ACHN (cell line): ENCODE measurements around the gene DIRAS1.

Experiments used
- DNase-seq: peaks from one replicate; pipeline ENCODE4 v3.0.0-alpha.2; 2015
- in situ Hi-C: cut with HindIII; loops from 2 replicates; pipeline ENCODE4 v1.10.0; 2017; ENCODE audit warnings: low sequenced_read_pairs, low pct_ligation_motif_present, low pct_unique_long_range_greater_than_20kb

The DIRAS1 gene

DNA sequence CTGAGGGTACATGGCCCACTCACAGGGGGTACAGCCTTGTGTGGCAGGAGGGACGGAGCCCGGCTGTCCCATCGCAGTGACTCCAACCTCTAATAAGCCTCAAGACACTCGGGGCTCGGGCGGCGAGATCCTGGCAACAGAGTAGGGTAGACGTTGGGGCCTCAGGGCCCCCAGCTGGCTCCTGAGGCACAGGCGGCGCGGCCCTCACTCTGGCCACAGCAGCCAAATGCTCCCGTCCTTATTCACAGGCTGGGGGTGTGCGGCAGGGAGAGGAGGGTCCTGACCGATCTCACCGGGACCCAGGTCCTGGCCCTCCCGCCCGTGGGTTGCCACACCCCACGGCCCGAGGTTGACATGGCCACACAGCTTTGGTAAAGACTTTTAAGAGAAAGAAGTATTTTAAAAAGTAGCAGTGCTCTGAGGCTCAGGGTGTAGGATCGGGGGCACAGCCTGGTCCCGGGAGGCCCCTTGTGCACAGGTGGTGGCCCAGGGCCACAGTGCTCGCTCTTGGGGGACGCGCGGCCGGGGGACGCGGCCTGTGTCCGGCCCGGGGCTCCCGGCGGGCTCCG lies 11.1 kb upstream of the DIRAS1 start:
- in situ Hi-C loops, result no loop called here
- DNase-seq, result no peak

DNA sequence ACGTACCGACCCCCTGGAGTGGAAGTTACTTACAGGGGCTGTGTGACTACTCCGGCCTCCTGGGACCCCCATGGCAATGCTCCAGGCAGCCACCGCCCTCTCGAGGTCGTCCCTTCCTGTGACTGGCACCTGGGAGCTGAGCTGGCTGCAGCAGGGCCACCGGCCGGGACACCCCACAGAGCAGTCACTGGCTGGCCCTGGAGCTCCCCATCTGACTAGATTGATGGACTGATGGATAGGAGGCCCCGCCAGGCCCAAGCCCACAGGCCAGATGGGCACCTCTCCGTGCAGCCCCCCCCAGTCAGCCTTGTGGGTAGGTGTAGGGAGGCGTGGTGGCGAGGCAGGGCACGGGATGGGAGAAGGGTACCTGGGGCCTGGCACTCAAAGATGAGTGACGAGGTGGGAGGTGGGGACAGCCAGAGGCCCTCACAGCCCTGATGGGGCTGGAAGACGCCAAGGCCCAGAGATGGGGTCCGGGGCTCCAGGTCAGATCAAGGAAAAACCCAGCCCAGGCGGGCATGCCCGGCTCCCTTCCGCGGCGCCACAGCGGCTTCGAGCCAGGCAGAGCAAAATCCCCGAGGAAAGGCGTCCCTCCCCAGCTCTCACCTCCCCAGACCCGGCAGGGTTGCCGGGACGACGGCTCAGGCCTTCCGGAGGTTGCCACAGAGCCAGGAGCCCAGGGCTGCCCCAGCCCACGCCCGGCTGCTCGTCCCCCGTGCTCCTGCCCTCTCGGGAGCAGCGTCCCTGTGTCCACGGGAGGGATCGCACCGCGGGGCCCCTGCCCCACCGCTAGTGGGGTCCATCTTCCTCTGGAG lies 10.2 kb upstream of the DIRAS1 start:
- DNase-seq, result no peak
- in situ Hi-C loops, result no loop called here

DNA sequence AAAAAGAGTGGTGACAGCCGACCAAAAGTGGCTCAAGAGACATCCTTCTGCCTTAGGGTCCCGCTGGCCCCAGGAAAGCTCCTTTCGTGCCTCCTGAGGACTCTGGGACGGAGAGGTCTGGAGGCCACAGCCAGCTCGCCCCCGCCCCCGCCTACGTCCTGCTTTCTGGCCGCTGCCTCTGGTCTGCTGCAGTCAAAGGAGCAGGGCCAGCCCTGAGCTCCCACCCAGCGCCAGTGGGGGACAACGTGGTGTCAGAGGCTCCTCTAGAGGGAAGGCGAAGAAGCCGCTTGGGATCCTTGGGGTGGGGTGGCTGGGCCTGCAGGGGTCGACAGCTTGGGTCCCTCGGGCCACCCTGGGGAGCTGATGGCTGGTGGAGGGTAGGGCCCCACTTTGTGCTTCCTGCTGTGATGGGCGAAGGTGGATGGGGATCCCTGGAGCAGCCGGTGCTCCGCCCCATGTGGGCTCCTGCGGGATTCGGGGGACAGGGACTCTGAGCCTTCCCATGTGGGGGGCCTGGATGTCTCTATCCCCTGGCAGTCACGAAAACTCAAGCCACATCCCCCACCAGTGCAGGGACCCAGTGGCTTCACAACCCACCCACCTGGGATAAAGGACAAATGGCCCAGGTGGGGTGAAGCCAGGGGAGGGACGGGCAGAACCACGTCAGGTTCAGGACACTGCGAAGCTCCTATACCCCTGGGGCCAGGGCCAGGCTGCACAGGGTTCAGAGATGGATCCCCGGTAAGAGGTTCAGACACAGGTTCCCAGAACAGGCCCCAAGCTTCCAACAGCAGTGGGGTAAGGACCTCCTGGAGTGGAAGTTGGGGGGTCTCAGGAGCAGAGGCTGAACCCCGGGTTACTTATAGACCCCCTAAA lies 9.0 kb upstream of the DIRAS1 start:
- DNase-seq, result no peak
- in situ Hi-C loops, result no loop called here

DNA sequence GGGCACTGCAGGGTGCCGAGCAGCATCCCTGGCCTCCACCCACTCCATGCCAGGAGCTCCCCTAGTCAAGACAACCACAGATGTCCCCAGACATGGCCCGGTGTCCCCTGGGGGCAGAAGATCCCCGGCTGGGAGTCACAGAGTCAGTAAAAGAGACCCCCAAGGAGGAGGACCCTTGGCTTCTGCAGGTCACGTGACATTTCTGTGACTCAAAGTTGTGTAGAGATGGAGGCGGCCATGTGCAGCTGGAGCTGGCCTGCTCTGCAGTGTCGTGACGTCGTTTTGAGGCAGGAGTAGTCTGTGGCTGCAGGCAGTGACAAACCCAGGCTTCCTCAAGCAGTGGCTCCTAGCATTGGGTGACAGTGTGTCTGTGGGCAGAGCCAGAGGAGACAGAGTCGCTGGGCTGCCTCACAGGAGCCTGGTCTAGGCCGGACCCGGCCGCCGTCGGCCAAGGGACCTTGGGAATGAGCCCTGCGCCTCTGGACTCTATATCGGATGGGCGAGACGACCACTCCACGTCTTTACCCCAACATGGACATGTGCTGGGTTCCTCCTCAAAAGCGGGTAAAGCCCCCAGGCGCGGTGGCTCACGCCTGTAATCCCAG lies 7.7 kb upstream of the DIRAS1 start:
- in situ Hi-C loops, result no loop called here
- no peak for DNase-seq

DNA sequence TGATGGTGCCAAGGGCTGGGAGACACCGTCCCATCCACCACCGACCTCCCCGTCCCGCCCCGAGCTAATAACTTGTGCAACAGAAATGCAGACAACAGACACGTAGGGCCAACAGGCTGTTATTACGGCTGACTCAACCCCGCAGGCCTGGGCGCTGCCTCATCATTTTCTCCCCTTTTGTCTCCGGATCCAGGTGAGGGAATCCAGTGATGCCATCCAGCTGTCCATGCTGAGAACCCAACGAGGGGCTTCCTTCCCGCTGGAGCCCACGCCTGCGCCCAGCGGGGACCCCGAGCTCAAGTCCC lies 6.4 kb upstream of the DIRAS1 start:
- in situ Hi-C loops, result no loop called here

DNA sequence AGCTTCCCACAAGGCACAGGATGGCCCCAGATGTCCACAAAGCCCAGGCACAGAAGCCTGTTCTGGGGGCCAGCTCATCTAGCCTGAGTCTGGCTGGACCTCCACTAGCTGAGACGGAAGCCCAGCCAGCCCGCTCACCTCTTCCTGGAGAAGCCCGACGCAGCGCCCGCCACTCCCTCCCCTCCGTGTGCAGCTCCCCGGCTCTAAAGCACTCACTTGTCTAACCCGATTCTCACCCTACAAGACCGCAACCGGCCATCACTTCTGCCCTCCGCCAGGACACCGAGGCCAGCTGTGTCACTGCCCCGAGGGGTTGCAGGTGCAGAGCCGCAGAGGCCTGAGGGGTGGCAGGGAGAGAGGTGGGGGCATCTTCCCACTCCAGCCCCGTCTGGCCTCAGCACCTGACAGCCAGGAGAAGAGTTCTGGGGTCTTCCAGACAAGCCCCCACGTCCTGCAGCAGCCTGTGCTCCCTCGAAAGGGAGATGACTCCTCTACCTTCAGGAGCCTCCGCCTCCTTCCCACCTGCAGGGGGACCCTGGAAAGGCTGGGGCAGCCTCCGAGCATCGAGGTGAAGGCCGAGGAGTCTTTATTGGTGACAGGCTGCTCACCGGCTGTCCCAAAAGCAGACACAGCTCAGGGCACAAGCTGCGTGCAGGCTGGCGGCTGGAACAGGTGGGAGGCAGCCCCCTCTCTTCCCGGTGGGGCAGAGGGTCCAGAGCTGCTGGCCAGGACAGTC lies 5.9 kb upstream of the DIRAS1 start:
- in situ Hi-C loops, result no loop called here
- DNase-seq, result no peak

More for the DNA sequence above, 6.4 kb upstream of the DIRAS1 start:
- no peak for DNase-seq

DNA sequence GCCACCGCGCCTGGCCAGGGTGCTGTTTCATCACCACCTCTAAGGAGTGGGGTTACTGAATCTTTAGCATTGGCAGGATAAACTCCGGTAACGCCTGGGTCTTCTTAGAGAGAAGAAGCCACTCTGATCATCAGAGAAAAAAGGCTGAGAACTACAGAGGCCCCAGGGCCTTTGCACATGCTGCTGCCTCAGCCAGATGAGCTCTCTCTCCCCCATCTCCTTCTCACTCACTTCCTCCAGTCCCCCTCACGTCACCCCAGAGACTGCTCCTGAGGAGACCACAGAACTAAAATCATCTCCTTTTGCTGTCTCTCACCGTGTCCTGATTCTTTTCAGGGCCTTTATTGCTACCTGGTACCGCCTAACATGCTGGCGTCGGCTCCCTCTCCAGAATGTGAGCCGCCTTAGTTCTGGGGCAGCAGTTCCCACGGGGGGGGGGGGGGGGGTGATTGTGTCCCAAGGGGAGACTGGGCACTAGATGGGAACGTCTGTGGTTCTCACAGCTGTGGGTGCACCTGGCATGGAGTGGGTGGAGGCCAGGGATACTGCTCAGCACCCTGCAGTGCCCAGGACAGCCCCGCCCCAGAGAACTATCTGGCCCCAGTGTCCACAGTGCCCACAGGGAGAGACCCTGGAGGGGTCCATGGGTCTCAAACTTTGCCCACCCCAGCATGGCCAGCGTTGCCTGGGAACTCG lies 5.1 kb upstream of the DIRAS1 start:
- DNase-seq, result no peak
- in situ Hi-C loops, result no loop called here

DNA sequence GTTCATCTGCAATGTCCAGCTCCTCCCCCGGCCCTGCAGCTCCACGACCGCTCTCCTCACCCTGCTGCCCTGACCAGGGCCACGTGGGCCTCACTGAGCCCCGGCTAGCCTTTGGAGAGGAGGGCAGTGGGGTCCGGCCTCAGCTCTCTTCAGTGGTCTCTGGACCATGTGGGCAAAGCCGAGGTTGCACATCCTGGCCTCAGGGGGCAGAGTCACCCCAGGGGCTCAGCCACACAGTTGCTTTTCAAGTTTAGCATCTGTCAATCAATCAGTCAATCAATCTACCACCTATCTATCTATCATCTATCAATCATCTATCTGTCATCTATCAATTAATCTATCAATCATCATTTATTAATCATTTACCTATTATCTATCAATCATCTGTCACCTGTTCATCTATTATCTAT lies 3.0 kb upstream of the DIRAS1 start:
- DNase-seq, result no peak
- in situ Hi-C loops, result no loop called here

DNA sequence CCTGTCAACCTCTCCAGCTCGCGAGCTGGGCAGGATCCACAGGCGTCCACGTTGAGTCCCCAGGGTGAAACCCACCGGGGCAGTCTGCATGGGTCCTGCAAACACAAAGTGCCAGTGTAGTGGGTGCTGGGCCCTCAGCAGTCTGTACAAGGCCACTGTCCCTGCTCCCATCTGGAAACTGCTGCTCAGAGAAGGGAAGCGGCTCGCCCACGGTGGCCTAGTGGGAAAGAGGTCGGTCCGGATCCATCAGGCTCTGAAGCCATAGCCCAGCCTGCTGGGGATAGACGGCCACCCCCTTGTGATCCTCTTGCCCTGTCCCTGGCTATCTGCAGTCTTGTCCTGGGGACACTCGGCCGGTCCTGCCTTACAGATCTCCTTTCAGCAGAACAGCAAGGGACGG lies 2.6 kb upstream of the DIRAS1 start:
- in situ Hi-C loops, result no loop called here
- DNase-seq, result no peak

DNA sequence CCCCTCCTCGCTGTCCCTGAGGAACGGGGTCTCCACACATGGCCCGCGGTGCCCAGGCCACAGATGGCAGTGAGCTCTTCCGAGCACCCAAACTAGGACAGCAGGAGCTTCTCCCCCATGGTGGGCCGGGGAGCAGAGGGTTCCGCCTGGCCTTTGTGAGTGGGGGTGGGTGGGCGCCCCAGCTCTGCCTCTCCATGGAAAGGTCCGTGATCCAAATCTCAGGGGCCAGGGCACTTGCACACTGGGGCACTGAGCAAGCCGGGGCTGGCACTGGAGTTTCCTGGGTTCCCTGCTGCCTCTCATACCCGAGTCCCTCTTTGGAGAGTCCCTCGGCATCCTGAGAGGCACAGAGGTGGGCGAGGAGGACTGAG lies 2.2 kb upstream of the DIRAS1 start:
- DNase-seq, result no peak
- in situ Hi-C loops, result no loop called here

DNA sequence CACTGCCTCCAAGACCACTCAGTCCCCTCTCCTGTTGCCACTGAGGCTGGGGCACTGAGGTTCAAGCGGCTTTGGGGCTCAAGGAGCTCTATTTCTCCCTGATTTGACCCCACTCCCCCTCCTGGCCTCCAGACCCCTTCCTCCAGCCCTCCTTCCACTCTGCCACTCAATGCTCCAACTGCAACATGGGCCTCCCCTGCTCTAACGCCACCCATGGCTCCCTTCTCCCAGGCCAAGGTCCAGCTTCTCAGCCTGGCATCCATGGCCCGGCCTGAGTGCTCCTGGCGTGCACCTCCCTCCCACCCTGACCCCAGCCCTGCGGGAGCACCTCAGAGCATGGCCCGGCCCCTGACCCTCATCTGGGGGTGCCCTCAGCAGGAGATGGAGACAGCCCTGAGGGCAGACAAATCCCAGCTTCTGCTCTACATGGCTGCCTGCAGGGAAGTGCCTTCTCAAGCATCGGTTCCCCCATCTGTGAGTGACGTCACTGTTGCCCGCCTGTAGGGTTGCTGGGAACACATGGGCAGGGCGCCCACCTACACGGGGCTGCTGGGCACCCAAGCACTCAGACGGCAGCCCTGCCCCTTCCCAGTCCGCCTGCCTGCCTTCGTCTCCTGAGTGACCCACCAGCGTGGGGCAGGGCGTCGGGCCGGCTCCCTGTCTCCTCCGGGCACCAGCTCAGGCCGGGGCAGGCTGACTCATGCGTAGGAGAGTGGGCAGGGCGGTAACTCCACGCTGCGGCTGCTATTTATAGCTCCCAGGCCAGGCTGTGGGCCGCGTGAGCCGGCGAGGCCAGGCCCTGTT lies 1.6 kb upstream of the DIRAS1 start:
- peak; percentile 59 for DNase-seq
- in situ Hi-C loops, result no loop called here

DNA sequence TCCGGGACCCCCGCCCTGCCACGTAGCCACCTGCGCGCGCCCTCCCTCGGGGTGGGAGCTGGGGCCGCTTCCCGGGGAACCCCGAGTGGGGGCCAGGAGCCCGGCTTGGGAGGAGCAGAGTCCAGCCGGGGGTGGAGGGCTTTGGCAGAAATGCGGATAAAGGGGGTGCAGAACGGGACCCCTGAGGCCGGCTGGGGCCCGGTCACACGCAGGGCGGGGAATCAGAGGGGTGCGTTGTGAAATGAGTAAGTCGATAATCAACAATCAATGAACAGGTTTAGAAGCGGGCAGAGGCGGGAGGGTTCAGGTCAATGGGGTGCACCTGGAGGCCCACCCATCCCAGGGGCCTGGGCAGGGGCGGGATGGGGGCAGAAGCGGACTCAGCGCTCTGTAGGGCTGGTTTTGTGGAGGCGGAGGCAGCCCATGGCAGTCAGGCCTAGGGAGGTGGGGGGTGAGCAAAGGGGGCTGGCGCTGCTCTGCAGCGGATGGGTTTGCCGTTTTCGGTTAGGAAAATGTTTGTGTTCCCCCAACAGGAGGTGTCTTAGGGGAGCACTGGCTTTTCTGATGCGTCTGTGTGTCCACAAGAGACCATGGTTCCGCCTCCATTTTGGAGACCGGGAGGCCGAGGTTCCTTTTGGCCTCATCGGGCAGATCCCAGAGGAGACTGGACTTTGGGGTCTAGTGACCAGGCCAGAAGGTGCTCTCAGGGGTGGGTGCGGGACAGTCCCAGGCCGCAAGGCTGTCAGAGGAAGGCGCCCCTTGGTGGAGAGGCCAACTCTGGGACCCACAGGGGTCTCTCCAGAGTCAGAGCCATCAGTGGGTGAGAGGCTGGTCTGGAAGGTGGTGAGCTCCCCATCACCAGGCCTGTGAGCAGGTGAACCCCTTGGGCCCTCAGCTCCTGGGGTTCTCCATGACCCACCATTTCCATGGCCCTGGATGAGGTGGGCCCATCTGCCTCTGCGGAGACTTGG lies 683 bp upstream of the DIRAS1 start:
- DNase-seq, result no peak
- in situ Hi-C loops, result no loop called here

DNA sequence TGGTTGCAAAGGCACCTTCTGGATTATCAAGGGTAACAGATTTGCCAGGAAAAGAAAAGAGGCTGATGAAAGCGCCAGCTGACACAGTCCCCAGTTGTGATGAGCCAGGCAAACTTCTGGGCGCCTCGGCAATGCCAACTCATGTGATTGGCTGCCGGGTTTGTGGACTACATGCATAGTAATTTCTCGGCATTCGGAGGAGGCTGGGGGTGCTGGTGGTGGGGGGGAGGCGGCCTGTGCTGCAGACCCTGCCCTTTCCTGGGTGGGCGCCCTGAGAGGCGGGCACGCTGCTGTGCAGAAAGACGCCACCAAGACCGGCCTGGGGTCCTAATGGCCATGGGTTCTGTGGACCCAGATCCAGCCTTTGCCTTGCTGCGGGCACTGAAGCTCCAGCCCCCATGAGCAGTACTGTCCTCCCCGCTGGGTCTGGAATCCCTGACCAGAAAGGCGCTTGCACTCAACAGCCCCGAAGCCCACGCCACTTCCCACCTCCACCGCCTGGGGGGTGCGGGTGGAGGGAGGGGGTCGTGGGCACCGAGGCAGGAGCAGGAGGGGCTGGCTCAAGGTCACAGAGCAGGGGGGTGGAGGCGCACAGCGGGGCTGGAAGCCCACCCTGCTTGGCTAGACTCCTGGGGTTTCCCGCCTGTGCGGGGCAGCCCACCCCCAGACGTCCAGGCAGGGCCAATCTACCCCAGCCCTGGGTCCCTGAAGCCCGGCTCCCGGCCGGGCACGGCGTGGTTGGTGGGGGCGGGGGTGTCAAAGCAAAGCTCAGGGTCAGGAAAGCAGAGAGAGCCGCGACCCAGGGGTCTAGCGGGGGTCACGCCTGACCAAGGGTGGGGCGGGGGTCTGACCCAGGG lies 1.0 kb downstream of the DIRAS1 start:
- DNase-seq, result no peak
- in situ Hi-C loops, result no loop called here

DNA sequence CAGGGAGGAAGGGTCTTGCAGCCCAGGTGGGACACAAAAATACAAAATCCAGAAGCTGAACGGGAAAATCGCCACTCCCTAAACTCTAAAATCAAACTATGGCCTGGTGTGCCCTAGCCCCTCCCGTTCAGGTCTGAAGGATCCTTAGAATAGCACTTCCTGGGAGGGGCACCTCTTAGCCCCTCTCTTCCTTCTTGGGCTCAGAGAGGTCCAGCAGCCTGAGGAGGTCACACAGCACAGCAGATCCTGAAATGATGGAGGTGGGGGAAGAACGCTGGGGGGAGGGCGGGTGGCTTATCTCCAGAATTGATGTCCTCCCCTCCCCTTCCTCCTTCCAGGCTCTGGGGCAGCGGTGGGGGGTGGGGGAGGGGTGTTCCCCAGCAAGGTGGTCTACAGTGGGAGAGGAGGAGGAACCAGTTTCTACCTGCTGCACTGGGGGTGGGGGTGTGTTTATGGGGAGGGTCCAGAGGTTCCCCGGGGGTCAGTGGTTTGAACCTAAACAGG lies 1.9 kb downstream of the DIRAS1 start:
- DNase-seq, result no peak
- in situ Hi-C loops, result no loop called here
